Loucy (cell line): ENCODE results near the gene KNDC1.

Experiments used
- EZH2phosphoT487 ChIP-seq: fragments of 200-600 bp; IDR thresholded peaks from 2 replicates; pipeline ENCODE4 v1.6.1; 2018; ENCODE audit warnings: antibody characterized with exemption, mild to moderate bottlenecking, moderate library complexity, borderline replicate concordance
- TF ChIP-seq, protein P1 (sequence below): fragments of 200-600 bp; sonication (generic); conservative IDR thresholded peaks from 2 replicates; pipeline ENCODE4 v1.5.1; 2014; ENCODE audit warnings: mild to moderate bottlenecking, antibody characterized with exemption, low read length

DNA sequence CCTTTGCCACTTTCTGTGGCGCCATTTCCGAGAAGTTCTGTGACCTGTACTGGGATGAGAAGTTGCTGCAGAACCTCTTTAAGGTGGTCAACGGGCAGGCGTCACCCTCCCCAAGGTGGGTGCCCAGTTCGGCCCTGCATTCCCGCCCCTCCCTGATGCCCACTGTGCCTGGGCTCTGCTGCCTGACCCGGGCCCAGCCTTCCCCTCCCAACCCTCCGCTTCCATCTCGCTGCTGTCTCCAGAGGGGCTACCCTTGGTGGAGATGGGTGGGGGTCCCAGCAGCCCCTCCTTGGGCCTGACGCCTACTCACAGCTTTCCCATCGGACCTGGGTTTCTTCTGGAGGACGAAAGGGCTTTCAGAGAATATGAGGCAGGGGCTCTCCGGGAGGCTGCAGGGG, 39.5 kb downstream of the KNDC1 start:
- TF ChIP-seq, protein P1, sequence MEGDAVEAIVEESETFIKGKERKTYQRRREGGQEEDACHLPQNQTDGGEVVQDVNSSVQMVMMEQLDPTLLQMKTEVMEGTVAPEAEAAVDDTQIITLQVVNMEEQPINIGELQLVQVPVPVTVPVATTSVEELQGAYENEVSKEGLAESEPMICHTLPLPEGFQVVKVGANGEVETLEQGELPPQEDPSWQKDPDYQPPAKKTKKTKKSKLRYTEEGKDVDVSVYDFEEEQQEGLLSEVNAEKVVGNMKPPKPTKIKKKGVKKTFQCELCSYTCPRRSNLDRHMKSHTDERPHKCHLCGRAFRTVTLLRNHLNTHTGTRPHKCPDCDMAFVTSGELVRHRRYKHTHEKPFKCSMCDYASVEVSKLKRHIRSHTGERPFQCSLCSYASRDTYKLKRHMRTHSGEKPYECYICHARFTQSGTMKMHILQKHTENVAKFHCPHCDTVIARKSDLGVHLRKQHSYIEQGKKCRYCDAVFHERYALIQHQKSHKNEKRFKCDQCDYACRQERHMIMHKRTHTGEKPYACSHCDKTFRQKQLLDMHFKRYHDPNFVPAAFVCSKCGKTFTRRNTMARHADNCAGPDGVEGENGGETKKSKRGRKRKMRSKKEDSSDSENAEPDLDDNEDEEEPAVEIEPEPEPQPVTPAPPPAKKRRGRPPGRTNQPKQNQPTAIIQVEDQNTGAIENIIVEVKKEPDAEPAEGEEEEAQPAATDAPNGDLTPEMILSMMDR: no peak
- TF ChIP-seq EZH2phosphoT487: no peak
